Measurements from ENCODE around the gene LRTM1. TPM values are rescaled to one million over a fixed set of nuclear protein-coding genes. Genes with fewer than 3 reads are reported as not detected.
A peak's percentile ranks its signal among the peaks of the same experiment; 100 is the strongest.

The LRTM1 gene
- polyA plus RNA-seq, 4 donors, result 0.49 TPM; not detected in 3

DNA sequence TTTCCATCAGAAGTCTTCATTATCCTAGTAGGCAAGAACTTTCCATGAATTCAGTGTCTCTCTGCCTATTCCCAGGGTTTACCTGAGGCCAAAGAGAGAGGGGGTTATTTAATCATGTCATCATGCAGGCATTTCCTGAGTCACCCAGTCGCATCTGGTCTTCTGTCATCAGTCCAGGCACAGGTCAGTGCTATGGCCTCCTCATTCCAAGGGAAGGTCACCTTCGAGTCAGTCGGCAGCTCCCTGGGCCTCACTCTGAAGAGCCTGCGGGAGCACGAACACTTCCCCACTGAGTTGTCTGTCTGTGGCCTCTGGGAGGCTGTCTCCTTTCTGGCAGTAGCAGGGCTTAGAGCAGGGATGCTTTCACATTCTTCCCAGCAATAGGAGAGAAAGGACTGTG is 26.2 kb upstream of the LRTM1 start:
- H3K27ac ChIP-seq (ENCODE audit: low read depth in 1 of 3, low read length in 2 of 3), result no peak overlapping the region

GRCh38 chr3:54951405-54951804 is 23.5 kb upstream of the LRTM1 start:
- WGBS, 3 donors, result 46 to 55% (median 50%) methylated on average over 8 of the region's 8 CpGs
- DNase-seq (peak; percentile 11 to 45), FAIRE-seq (no peak)
- H3K27me3 ChIP-seq (ENCODE audit: control insufficient read depth in 3 of 3, insufficient read depth in 3 of 3, low read length in 3 of 3), result no peaks in the 10 kb centered on the region
- no peak overlapping the region for H3K27ac ChIP-seq (ENCODE audit: low read depth in 1 of 3, low read length in 2 of 3)
- no peaks in the 10 kb centered on the region for H3K36me3 ChIP-seq (ENCODE audit: control insufficient read depth in 3 of 3, insufficient read depth in 2 of 3, low read depth in 1 of 3, low read length in 3 of 3)
- no peaks in the 10 kb centered on the region for H3K9me3 ChIP-seq (ENCODE audit: control insufficient read depth in 2 of 2, insufficient read depth in 1 of 2, low read depth in 1 of 2, low read length in 1 of 2)
- H3K4me1 ChIP-seq (ENCODE audit: control insufficient read depth in 3 of 3, insufficient read depth in 2 of 3, low read depth in 1 of 3, low read length in 2 of 3), result no peaks in the 10 kb centered on the region
- H3K4me3 ChIP-seq (ENCODE audit: low read depth in 1 of 3, low read length in 3 of 3), result no peak overlapping the region

More for the DNA sequence above, 26.2 kb upstream of the LRTM1 start:
- Histone ChIP-seq H3K4me1 (ENCODE audit: control insufficient read depth in 3 of 3, insufficient read depth in 2 of 3, low read depth in 1 of 3, low read length in 2 of 3) (no peaks in the 10 kb centered on the region), H3K9me3 (ENCODE audit: control insufficient read depth in 2 of 2, insufficient read depth in 1 of 2, low read depth in 1 of 2, low read length in 1 of 2) (no peaks in the 10 kb centered on the region), H3K4me3 (ENCODE audit: low read depth in 1 of 3, low read length in 3 of 3) (no peak overlapping the region), H3K36me3 (ENCODE audit: control insufficient read depth in 3 of 3, insufficient read depth in 2 of 3, low read depth in 1 of 3, low read length in 3 of 3) (no peaks in the 10 kb centered on the region), H3K27me3 (ENCODE audit: control insufficient read depth in 3 of 3, insufficient read depth in 3 of 3, low read length in 3 of 3) (no peaks in the 10 kb centered on the region)
- DNase-seq, result peak in 1 of 2 donors; percentile 8
- 60 to 84% (median 78%) methylated on average over 5 of the region's 5 CpGs for WGBS, 3 donors
- no peak for FAIRE-seq

DNA sequence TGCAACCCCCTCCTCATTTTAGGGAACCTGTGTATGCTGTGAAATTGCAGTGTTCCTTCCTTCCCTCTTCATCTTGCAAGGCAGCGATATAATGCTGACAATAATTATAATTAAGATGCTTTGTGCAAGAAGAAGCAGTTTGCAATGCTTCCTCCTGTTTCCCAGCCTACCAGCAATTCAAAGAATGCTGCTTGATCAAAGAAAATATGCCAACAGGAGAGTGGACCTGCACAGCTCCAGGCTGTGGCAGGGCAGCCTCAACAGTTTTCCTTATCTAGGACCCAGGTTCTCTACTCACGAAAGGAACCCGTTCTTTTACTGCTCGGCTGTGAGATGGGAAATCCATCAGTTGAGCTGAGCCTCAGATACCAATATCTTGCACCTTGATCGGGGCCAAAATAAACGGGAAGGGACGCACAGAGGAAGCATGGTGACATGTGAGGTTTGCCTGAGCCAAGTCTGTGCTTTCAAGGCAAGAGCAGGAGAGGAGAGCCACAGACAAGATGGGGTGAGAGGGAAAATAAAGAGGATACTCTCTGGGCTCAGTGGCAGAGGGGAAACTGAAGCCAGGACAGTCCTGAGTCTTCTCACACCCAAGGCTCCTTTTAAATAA is 22.6 kb upstream of the LRTM1 start:
- no peaks in the 10 kb centered on the region for H3K4me1 ChIP-seq (ENCODE audit: control insufficient read depth in 3 of 3, insufficient read depth in 2 of 3, low read depth in 1 of 3, low read length in 2 of 3)
- 44 to 52% (median 48%) methylated on average over 7 of the region's 7 CpGs for WGBS, 3 donors
- no peak for FAIRE-seq
- no peaks in the 10 kb centered on the region for H3K36me3 ChIP-seq (ENCODE audit: control insufficient read depth in 3 of 3, insufficient read depth in 2 of 3, low read depth in 1 of 3, low read length in 3 of 3)
- H3K27me3 ChIP-seq (ENCODE audit: control insufficient read depth in 3 of 3, insufficient read depth in 3 of 3, low read length in 3 of 3), result no peaks in the 10 kb centered on the region
- H3K4me3 ChIP-seq (ENCODE audit: low read depth in 1 of 3, low read length in 3 of 3), result no peak overlapping the region
- H3K9me3 ChIP-seq (ENCODE audit: control insufficient read depth in 2 of 2, insufficient read depth in 1 of 2, low read depth in 1 of 2, low read length in 1 of 2), result no peaks in the 10 kb centered on the region
- DNase-seq, result no peak
- no peak overlapping the region for H3K27ac ChIP-seq (ENCODE audit: low read depth in 1 of 3, low read length in 2 of 3)

- H3K36me3 ChIP-seq (ENCODE audit: control insufficient read depth in 3 of 3, insufficient read depth in 2 of 3, low read depth in 1 of 3, low read length in 3 of 3), result no peaks in the 10 kb centered on the region
- 81 to 89% (median 87%) methylated on average over 4 of the region's 4 CpGs for WGBS, 3 donors
These were observed 21.7 kb upstream of the LRTM1 start for GRCh38 chr3:54949491-54950044.

DNA sequence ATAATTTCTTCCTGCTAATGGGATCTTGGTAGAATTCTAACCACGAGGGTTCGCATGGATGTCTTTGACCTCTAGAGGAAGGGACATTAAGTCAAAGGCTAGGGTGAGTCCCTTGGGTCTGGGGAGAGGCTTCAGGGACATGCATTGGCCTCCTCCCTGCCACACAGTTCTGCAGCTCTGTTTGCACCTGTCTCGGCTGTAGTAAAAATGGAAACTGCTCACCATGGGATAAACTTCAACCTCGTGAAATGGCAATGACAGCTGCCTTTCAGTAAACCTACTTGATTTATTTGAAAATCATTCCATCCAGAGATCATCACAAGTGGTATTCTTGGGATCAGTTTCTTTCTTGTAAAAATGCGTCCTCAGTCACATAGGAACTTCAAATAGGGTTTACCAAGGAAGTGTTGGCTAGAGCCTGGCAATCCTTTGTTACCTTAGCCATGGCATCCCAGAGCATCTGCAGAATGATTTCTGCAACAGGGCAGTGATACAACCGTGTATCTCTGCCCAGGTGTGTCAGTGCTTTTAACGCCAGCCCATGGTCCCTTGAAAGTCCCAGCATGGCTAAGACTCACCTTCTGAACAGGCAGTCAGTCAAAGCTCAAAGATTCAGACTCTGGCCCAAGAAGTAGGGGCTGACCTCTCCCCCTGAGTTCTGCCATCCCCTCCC is 14.0 kb upstream of the LRTM1 start:
- Histone ChIP-seq H3K27ac (ENCODE audit: low read depth in 1 of 3, low read length in 2 of 3) (no peak overlapping the region), H3K4me1 (ENCODE audit: control insufficient read depth in 3 of 3, insufficient read depth in 2 of 3, low read depth in 1 of 3, low read length in 2 of 3) (no peaks in the 10 kb centered on the region), H3K4me3 (ENCODE audit: low read depth in 1 of 3, low read length in 3 of 3) (no peak overlapping the region), H3K36me3 (ENCODE audit: control insufficient read depth in 3 of 3, insufficient read depth in 2 of 3, low read depth in 1 of 3, low read length in 3 of 3) (no peaks in the 10 kb centered on the region), H3K27me3 (ENCODE audit: control insufficient read depth in 3 of 3, insufficient read depth in 3 of 3, low read length in 3 of 3) (peaks cover 0 to 3% (median 0%) of the 10 kb centered on the region in 3 donors), H3K9me3 (ENCODE audit: control insufficient read depth in 2 of 2, insufficient read depth in 1 of 2, low read depth in 1 of 2, low read length in 1 of 2) (no peaks in the 10 kb centered on the region)
- FAIRE-seq (no peak), DNase-seq (no peak)
- WGBS, 3 donors, result 73 to 80% (median 76%) methylated on average over 7 of the region's 7 CpGs

More at GRCh38 chr3:54949491-54950044, 21.7 kb upstream of the LRTM1 start:
- Histone ChIP-seq H3K4me3 (ENCODE audit: low read depth in 1 of 3, low read length in 3 of 3) (no peak overlapping the region), H3K27me3 (ENCODE audit: control insufficient read depth in 3 of 3, insufficient read depth in 3 of 3, low read length in 3 of 3) (no peaks in the 10 kb centered on the region), H3K27ac (ENCODE audit: low read depth in 1 of 3, low read length in 2 of 3) (no peak overlapping the region), H3K9me3 (ENCODE audit: control insufficient read depth in 2 of 2, insufficient read depth in 1 of 2, low read depth in 1 of 2, low read length in 1 of 2) (no peaks in the 10 kb centered on the region), H3K4me1 (ENCODE audit: control insufficient read depth in 3 of 3, insufficient read depth in 2 of 3, low read depth in 1 of 3, low read length in 2 of 3) (no peaks in the 10 kb centered on the region)
- no peak for FAIRE-seq
- DNase-seq, result no peak

- H3K27ac ChIP-seq (ENCODE audit: low read depth in 1 of 3, low read length in 2 of 3), result no peak overlapping the region
- DNase-seq (no peak), FAIRE-seq (no peak)
- WGBS, 3 donors, result 46 to 57% (median 51%) methylated on average over 2 of the region's 2 CpGs
- H3K27me3 ChIP-seq (ENCODE audit: control insufficient read depth in 3 of 3, insufficient read depth in 3 of 3, low read length in 3 of 3), result peaks cover 0 to 3% (median 0%) of the 10 kb centered on the region in 3 donors
- H3K4me3 ChIP-seq (ENCODE audit: low read depth in 1 of 3, low read length in 3 of 3), result no peak overlapping the region
- no peaks in the 10 kb centered on the region for H3K4me1 ChIP-seq (ENCODE audit: control insufficient read depth in 3 of 3, insufficient read depth in 2 of 3, low read depth in 1 of 3, low read length in 2 of 3)
- no peaks in the 10 kb centered on the region for H3K36me3 ChIP-seq (ENCODE audit: control insufficient read depth in 3 of 3, insufficient read depth in 2 of 3, low read depth in 1 of 3, low read length in 3 of 3)
- no peaks in the 10 kb centered on the region for H3K9me3 ChIP-seq (ENCODE audit: control insufficient read depth in 2 of 2, insufficient read depth in 1 of 2, low read depth in 1 of 2, low read length in 1 of 2)
These were observed 13.1 kb upstream of the LRTM1 start for GRCh38 chr3:54940971-54941370.

GRCh38 chr3:54939557-54940300 is 11.9 kb upstream of the LRTM1 start:
- FAIRE-seq (no peak), DNase-seq (no peak)
- no peaks in the 10 kb centered on the region for H3K4me1 ChIP-seq (ENCODE audit: control insufficient read depth in 3 of 3, insufficient read depth in 2 of 3, low read depth in 1 of 3, low read length in 2 of 3)
- peaks cover 0 to 3% (median 0%) of the 10 kb centered on the region in 3 donors for H3K27me3 ChIP-seq (ENCODE audit: control insufficient read depth in 3 of 3, insufficient read depth in 3 of 3, low read length in 3 of 3)
- H3K4me3 ChIP-seq (ENCODE audit: low read depth in 1 of 3, low read length in 3 of 3), result no peak overlapping the region
- WGBS, 3 donors, result 45 to 62% (median 50%) methylated on average over 6 of the region's 6 CpGs
- no peaks in the 10 kb centered on the region for H3K36me3 ChIP-seq (ENCODE audit: control insufficient read depth in 3 of 3, insufficient read depth in 2 of 3, low read depth in 1 of 3, low read length in 3 of 3)
- H3K27ac ChIP-seq (ENCODE audit: low read depth in 1 of 3, low read length in 2 of 3), result no peak overlapping the region
- no peaks in the 10 kb centered on the region for H3K9me3 ChIP-seq (ENCODE audit: control insufficient read depth in 2 of 2, insufficient read depth in 1 of 2, low read depth in 1 of 2, low read length in 1 of 2)

GRCh38 chr3:54936561-54936960 is 8.7 kb upstream of the LRTM1 start:
- no peaks in the 10 kb centered on the region for H3K36me3 ChIP-seq (ENCODE audit: control insufficient read depth in 3 of 3, insufficient read depth in 2 of 3, low read depth in 1 of 3, low read length in 3 of 3)
- no peaks in the 10 kb centered on the region for H3K9me3 ChIP-seq (ENCODE audit: control insufficient read depth in 2 of 2, insufficient read depth in 1 of 2, low read depth in 1 of 2, low read length in 1 of 2)
- WGBS, 3 donors, result 75 to 81% (median 77%) methylated on average over 5 of the region's 5 CpGs
- H3K27me3 ChIP-seq (ENCODE audit: control insufficient read depth in 3 of 3, insufficient read depth in 3 of 3, low read length in 3 of 3), result peaks cover 0 to 3% (median 0%) of the 10 kb centered on the region in 3 donors
- no peak for FAIRE-seq
- no peaks in the 10 kb centered on the region for H3K4me1 ChIP-seq (ENCODE audit: control insufficient read depth in 3 of 3, insufficient read depth in 2 of 3, low read depth in 1 of 3, low read length in 2 of 3)
- no peak overlapping the region for H3K4me3 ChIP-seq (ENCODE audit: low read depth in 1 of 3, low read length in 3 of 3)
- H3K27ac ChIP-seq (ENCODE audit: low read depth in 1 of 3, low read length in 2 of 3), result no peak overlapping the region
- DNase-seq, result no peak

All from small intestine (tissue), 7 donors.